HepG2 (cell line): ENCODE measurements around the gene SDK1. TPM values are rescaled to one million over a fixed set of nuclear protein-coding genes. Genes with fewer than 3 reads are reported as not detected.
A peak's percentile ranks its signal among the peaks of the same experiment; 100 is the strongest.

Experiments
- ATAC-seq: fragments of 200-7000 bp; cut with Tn5 transposase; 3 replicates; pipeline ENCODE4 v1.9.1; 2020; ENCODE audit warnings: mild to moderate bottlenecking, moderate library complexity
- BruUV-seq: library from RNA; stranded (reverse); fragments of 400-500 nt; replicated peaks from 2 replicates; lab custom pipeline; 2021; lab: Mats Ljungman, UMichigan
- CTCF ChIA-PET: fragments of 300-600 bp; formaldehyde crosslinking; extraction: SDS; loops from one replicate; lab custom pipeline; 2021; ENCODE audit warnings: low total read pairs, inconsistent platforms, low intra/inter-chr PET ratio; lab: Yijun Ruan, JAX
- POLR2A ChIA-PET: fragments of 350-600 bp; sonication (Branson Sonifier 250); formaldehyde crosslinking; loops from one replicate; lab custom pipeline; 2020; ENCODE audit warnings: antibody characterized with exemption, inconsistent platforms; lab: Yijun Ruan, JAX
- DNase-seq: peaks from one replicate; pipeline ENCODE4 v3.0.0-alpha.2; 2015; ENCODE audit warnings: low spot score
- FAIRE-seq: peaks from 3 replicates; lab custom pipeline; 2011; peaks lifted over from hg19 to GRCh38; lab: Jason Lieb, UNC
- H2AFZ ChIP-seq: one replicate; pipeline ENCODE4 v1.6.1; 2011; ENCODE audit warnings: low read length, inconsistent platforms
- H3K27ac ChIP-seq: fragments of 300-600 bp; 3 replicates; pipeline ENCODE4 v1.8.0; 2011; ENCODE audit warnings: mixed run types, mild to moderate bottlenecking, mixed read lengths, low read length, inconsistent platforms; ENCODE audit not compliant: insufficient read depth; ENCODE audit errors: extremely low read length
- H3K27me3 ChIP-seq, 2 experiments: fragments of 200-600 bp in 1 of 2; 2 replicates in 1 of 2; 3 replicates in 1 of 2; pipeline versions ENCODE4 v1.6.0 to v1.8.0; 2011; ENCODE audit warnings: low read length in 2 of 2, mild to moderate bottlenecking in 2 of 2, moderate library complexity in 2 of 2, inconsistent platforms in 1 of 2; ENCODE audit not compliant: insufficient read depth in 2 of 2, control insufficient read depth in 1 of 2
- H3K36me3 ChIP-seq, 2 experiments: fragments of 200-600 bp in 1 of 2; replicated peaks in 1 of 2; 2 replicates in 1 of 2; 3 replicates in 1 of 2; pipeline versions ENCODE4 v1.5.1 to v1.8.0; 2011; ENCODE audit warnings: low read length in 2 of 2, inconsistent platforms in 1 of 2; ENCODE audit not compliant: insufficient read depth in 2 of 2, control insufficient read depth in 1 of 2
- H3K4me1 ChIP-seq: 2 replicates; pipeline ENCODE4 v1.5.1; 2012; ENCODE audit warnings: low read length, inconsistent platforms; ENCODE audit not compliant: insufficient read depth
- H3K4me2 ChIP-seq: 2 replicates; pipeline ENCODE4 v1.6.0; 2011; ENCODE audit warnings: low read depth, low read length, inconsistent platforms
- H3K4me3 ChIP-seq, 3 experiments: fragments of 200-600 bp in 1 of 3; sonication (generic), shearing (Covaris generic) in 1 of 3; replicated peaks in 1 of 3; 2 replicates each; pipeline ENCODE4 v1.5.1; 2011 to 2016; ENCODE audit warnings: low read length in 3 of 3, inconsistent platforms in 2 of 3, low read depth in 2 of 3, mild to moderate bottlenecking in 2 of 3, control low read depth in 1 of 3, mixed read lengths in 1 of 3; ENCODE audit not compliant: insufficient read depth in 1 of 3
- H3K79me2 ChIP-seq: one replicate; pipeline ENCODE4 v1.6.1; 2011; ENCODE audit warnings: low read length, inconsistent platforms; ENCODE audit not compliant: insufficient read depth
- H3K9ac ChIP-seq: 2 replicates; pipeline ENCODE4 v1.6.0; 2011; ENCODE audit warnings: mild to moderate bottlenecking, low read depth, low read length, inconsistent platforms; ENCODE audit not compliant: insufficient read depth
- H3K9me3 ChIP-seq: 2 replicates; pipeline ENCODE4 v1.5.1; 2012; ENCODE audit warnings: mild to moderate bottlenecking, low read length
- H4K20me1 ChIP-seq: 2 replicates; pipeline ENCODE4 v1.6.0; 2011; ENCODE audit warnings: inconsistent platforms, mild to moderate bottlenecking, low read length, moderate library complexity; ENCODE audit not compliant: insufficient read depth
- ATF7 ChIP-seq, 2 experiments: fragments of 450-650 bp in 1 of 2; sonication (generic) in 1 of 2; formaldehyde crosslinking in 1 of 2; IDR thresholded peaks; 2 replicates each; pipeline versions ENCODE4 v1.4.0 to v1.6.1; 2016 to 2020; ENCODE audit warnings: antibody characterized with exemption in 1 of 2, mild to moderate bottlenecking in 1 of 2, missing genetic modification reagents in 1 of 2
- ATRX ChIP-seq: sonication (generic); formaldehyde crosslinking; IDR thresholded peaks from 2 replicates; pipeline ENCODE4 v1.4.0; 2020; ENCODE audit warnings: missing genetic modification reagents, borderline replicate concordance
- CCDC6 ChIP-seq: sonication (generic); formaldehyde crosslinking; IDR thresholded peaks from 2 replicates; pipeline ENCODE4 v1.8.1; 2022; ENCODE audit warnings: mild to moderate bottlenecking, missing genetic modification reagents, moderate library complexity
- CHD4 ChIP-seq: fragments of 200-600 bp; sonication (generic); IDR thresholded peaks from 2 replicates; pipeline ENCODE4 v1.7.0; 2017; ENCODE audit warnings: mild to moderate bottlenecking, low read length, borderline replicate concordance
- DBP ChIP-seq: sonication (generic); formaldehyde crosslinking; IDR thresholded peaks from 2 replicates; pipeline ENCODE4 v1.4.0; 2020; ENCODE audit warnings: missing genetic modification reagents; ENCODE audit errors: not compliant biosample characterization
- HNRNPK ChIP-seq: fragments of 200-400 bp; formaldehyde crosslinking; IDR thresholded peaks from 2 replicates; pipeline ENCODE4 v1.6.1; 2018; ENCODE audit warnings: low read length, low read depth, moderate library complexity, mild to moderate bottlenecking; ENCODE audit not compliant: poor library complexity, severe bottlenecking
- MLX ChIP-seq: IDR thresholded peaks from 2 replicates; pipeline ENCODE4 v1.6.1; 2016
- NFYC ChIP-seq: IDR thresholded peaks from 2 replicates; pipeline ENCODE4 v1.6.1; 2016; ENCODE audit warnings: missing genetic modification reagents, missing compliant biosample characterization
- TP53 ChIP-seq: sonication (generic); formaldehyde crosslinking; conservative IDR thresholded peaks from 2 replicates; pipeline ENCODE4 v1.4.0; 2020; ENCODE audit warnings: missing genetic modification reagents
- ZKSCAN5 ChIP-seq: sonication (generic); formaldehyde crosslinking; IDR thresholded peaks from 2 replicates; pipeline ENCODE4 v1.5.1; 2020; ENCODE audit warnings: mild to moderate bottlenecking, missing genetic modification reagents
- ZNF280B ChIP-seq: sonication (generic); formaldehyde crosslinking; IDR thresholded peaks from 2 replicates; pipeline ENCODE4 v1.5.0; 2020; ENCODE audit warnings: missing genetic modification reagents, mild to moderate bottlenecking, borderline replicate concordance
- ZNF616 ChIP-seq: sonication (generic); formaldehyde crosslinking; IDR thresholded peaks from 2 replicates; pipeline ENCODE4 v1.5.0; 2020; ENCODE audit warnings: low read depth, mild to moderate bottlenecking, missing genetic modification reagents
- ZNF619 ChIP-seq: sonication (generic); formaldehyde crosslinking; IDR thresholded peaks from 2 replicates; pipeline ENCODE4 v1.4.0; 2020; ENCODE audit warnings: mild to moderate bottlenecking, missing genetic modification reagents
- WGBS: methylation state at CpG from one replicate; pipeline ENCODE4 v1.1.6; 2017; ENCODE audit warnings: low lambda C conversion rate; 5-methylcytosine and 5-hydroxymethylcytosine counted together
- in situ Hi-C: cut with HindIII; loops from 2 replicates; pipeline ENCODE4 v1.10.0; 2017; ENCODE audit warnings: low pct_unique_long_range_greater_than_20kb; ENCODE audit not compliant: extremely low pct_ligation_motif_present
- intact Hi-C: fragments of 100-400 bp; cut with micrococcal nuclease; formaldehyde crosslinking; loops from one replicate; pipeline ENCODE4 v1.10.0; 2022; ENCODE audit not compliant: unreplicated experiment
- polyA plus RNA-seq, 8 experiments: library from polyadenylated mRNA; depleted of rRNA in 3 of 8; stranded (reverse) in 7 of 8; unstranded in 1 of 8; fragments of >200 nt; fragmentation: Illumina TruSeq in 4 of 8; extraction: Trizol in 4 of 8; gene quantifications; 2 replicates each; pipeline versions ENCODE4 v1.2.1 to v1.2.3, GENCODE V29; 2011 to 2016; ENCODE audit warnings: low read depth in 4 of 8, missing spikeins in 1 of 8, mixed read lengths in 1 of 8; ENCODE audit not compliant: insufficient read depth in 1 of 8
- total RNA-seq, 5 experiments: library from RNA; depleted of rRNA; stranded (reverse); fragments of >200 nt; fragmentation: Illumina TruSeq; extraction: Trizol; gene quantifications; 2 replicates each; pipeline ENCODE4 v1.2.3, GENCODE V29; 2016; ENCODE audit warnings: low read depth in 1 of 5

SDK1 gene
- total and polyA plus RNA-seq, 2 of the 13 experiments (the other 11 are each of a cell fraction or from before 2014, with no cell fraction given): 0.35 to 2.4 TPM

- WGBS: 86% methylated on average over 12 of the region's 12 CpGs
- Histone ChIP-seq H3K27me3 (no peaks in the 10 kb centered on the region), H3K79me2 (no peaks in the 10 kb centered on the region), H3K36me3 (no peaks in the 10 kb centered on the region), H4K20me1 (no peaks in the 10 kb centered on the region), H3K27ac (no peak overlapping the region), H3K4me1 (peaks cover 9% of the 10 kb centered on the region; the same call in 1 of the 2 replicates), H3K9me3 (peaks cover 13% of the 10 kb centered on the region; the same call in 1 of the 2 replicates), H3K4me2 (no peak overlapping the region), H2AFZ (no peak overlapping the region), H3K4me3 (no peak overlapping the region), H3K9ac (no peak overlapping the region)
- in situ Hi-C loops: no loop called here
- DNase-seq (no peak), FAIRE-seq (no peak), ATAC-seq (no peak)
- ChIA-PET POLR2A (no interaction called here), CTCF (no interaction called here)
- BruUV-seq: no TSS peak
- intact Hi-C loops: no loop called here
- TF ChIP-seq CCDC6 (no peak), ATF7 (IDR thresholded peaks at IDR 0.05) (peak; percentile 78), ATF7 (CRISPR knock-in tag; IDR thresholded peaks at IDR 0.05) (no peak)
These were observed 194.5 kb downstream of the SDK1 start for GRCh38 chr7:3495530-3495929.

- Histone ChIP-seq H3K9me3 (peaks cover 14% of the 10 kb centered on the region; the same call in 1 of the 2 replicates), H3K36me3 (no peaks in the 10 kb centered on the region), H4K20me1 (no peaks in the 10 kb centered on the region), H3K27me3 (no peaks in the 10 kb centered on the region), H3K27ac (no peak overlapping the region), H3K9ac (no peak overlapping the region), H3K4me1 (peaks cover 9% of the 10 kb centered on the region; the same call in 1 of the 2 replicates), H3K79me2 (no peaks in the 10 kb centered on the region), H2AFZ (no peak overlapping the region), H3K4me3 (no peak overlapping the region), H3K4me2 (no peak overlapping the region)
- BruUV-seq: no TSS peak
- in situ Hi-C loops (no loop called here), intact Hi-C loops (no loop called here)
- no peak for TF ChIP-seq HNRNPK
- TF ChIP-seq ATRX (CRISPR knock-in tag): no peak
- TF ChIP-seq DBP (CRISPR knock-in tag): no peak
- no peak for TF ChIP-seq TP53 (CRISPR knock-in tag)
- no peak for TF ChIP-seq ZNF619 (CRISPR knock-in tag)
- TF ChIP-seq NFYC: no peak
- TF ChIP-seq ZKSCAN5 (CRISPR knock-in tag): no peak
- TF ChIP-seq CHD4: no peak
- no peak for TF ChIP-seq ZNF616 (CRISPR knock-in tag)
- no peak for TF ChIP-seq ZNF280B (CRISPR knock-in tag)
- no peak for TF ChIP-seq MLX (CRISPR knock-in tag)
- FAIRE-seq (no peak), DNase-seq (no peak), ATAC-seq (no peak)
- ChIA-PET CTCF (no interaction called here), POLR2A (no interaction called here)
- 94% methylated on average over 4 of the region's 5 CpGs for WGBS
These were observed 194.9 kb downstream of the SDK1 start for GRCh38 chr7:3495954-3496353.
